Neutrophil (primary cell): Measurements from ENCODE around the gene TTLL9.

Experiments
- H3K27ac ChIP-seq: fragments of 200-600 bp; sonication (generic); 2 replicates; pipeline ENCODE4 v1.5.1; 2016; ENCODE audit warnings: mild to moderate bottlenecking, moderate library complexity
- H3K27me3 ChIP-seq: fragments of 200-600 bp; sonication (generic); 2 replicates; pipeline ENCODE4 v1.6.0; 2016; ENCODE audit warnings: mild to moderate bottlenecking
- H3K36me3 ChIP-seq: fragments of 200-600 bp; sonication (generic); 2 replicates; pipeline ENCODE4 v1.5.1; 2017
- H3K4me1 ChIP-seq, 2 experiments: fragments of 200-600 bp in 1 of 2; sonication (generic) in 1 of 2; 1 replicate in 1 of 2; 2 replicates in 1 of 2; pipeline versions ENCODE4 v1.5.1 to v1.6.1; 2013 to 2016; ENCODE audit warnings: low read depth in 1 of 2, low read length in 1 of 2, mild to moderate bottlenecking in 1 of 2, moderate library complexity in 1 of 2; ENCODE audit not compliant: control insufficient read depth in 1 of 2, insufficient read depth in 1 of 2
- H3K4me3 ChIP-seq, 2 experiments: fragments of 200-600 bp in 1 of 2; sonication (generic) in 1 of 2; 1 replicate in 1 of 2; 2 replicates in 1 of 2; pipeline ENCODE4 v1.5.1; 2013 to 2016; ENCODE audit warnings: low read depth in 1 of 2, low read length in 1 of 2, mild to moderate bottlenecking in 1 of 2, moderate library complexity in 1 of 2
- H3K9me3 ChIP-seq: fragments of 200-600 bp; sonication (generic); 2 replicates; pipeline ENCODE4 v1.5.1; 2016
- CTCF ChIP-seq: fragments of 200-600 bp; sonication (generic); IDR thresholded peaks from 2 replicates; pipeline ENCODE4 v1.5.1; 2016; ENCODE audit warnings: antibody characterized with exemption

TTLL9 gene

GRCh38 chr20:31977080-31977479, 106.6 kb downstream of the TTLL9 start:
- H3K4me3 ChIP-seq = no peak overlapping the region
- H3K27ac ChIP-seq = no peak overlapping the region
- H3K9me3 ChIP-seq = no peaks in the 10 kb centered on the region
- H3K36me3 ChIP-seq = no peaks in the 10 kb centered on the region
- TF ChIP-seq CTCF = no peak
- peaks cover 29% of the 10 kb centered on the region for H3K27me3 ChIP-seq
- no peaks in the 10 kb centered on the region for H3K4me1 ChIP-seq

GRCh38 chr20:31979713-31980426, 109.4 kb downstream of the TTLL9 start:
- Histone ChIP-seq H3K9me3 (no peaks in the 10 kb centered on the region), H3K36me3 (no peaks in the 10 kb centered on the region), H3K27me3 (peaks cover 15% of the 10 kb centered on the region), H3K4me3 (no peak overlapping the region), H3K4me1 (no peaks in the 10 kb centered on the region), H3K27ac (no peak overlapping the region)
- no peak for TF ChIP-seq CTCF

GRCh38 chr20:31981784-31982183, 111.3 kb downstream of the TTLL9 start:
- H3K27me3 ChIP-seq = peaks cover 14% of the 10 kb centered on the region
- no peak overlapping the region for H3K27ac ChIP-seq
- H3K4me3 ChIP-seq = no peak overlapping the region
- H3K36me3 ChIP-seq = no peaks in the 10 kb centered on the region
- TF ChIP-seq CTCF = no peak
- no peaks in the 10 kb centered on the region for H3K4me1 ChIP-seq
- H3K9me3 ChIP-seq = no peaks in the 10 kb centered on the region

DNA sequence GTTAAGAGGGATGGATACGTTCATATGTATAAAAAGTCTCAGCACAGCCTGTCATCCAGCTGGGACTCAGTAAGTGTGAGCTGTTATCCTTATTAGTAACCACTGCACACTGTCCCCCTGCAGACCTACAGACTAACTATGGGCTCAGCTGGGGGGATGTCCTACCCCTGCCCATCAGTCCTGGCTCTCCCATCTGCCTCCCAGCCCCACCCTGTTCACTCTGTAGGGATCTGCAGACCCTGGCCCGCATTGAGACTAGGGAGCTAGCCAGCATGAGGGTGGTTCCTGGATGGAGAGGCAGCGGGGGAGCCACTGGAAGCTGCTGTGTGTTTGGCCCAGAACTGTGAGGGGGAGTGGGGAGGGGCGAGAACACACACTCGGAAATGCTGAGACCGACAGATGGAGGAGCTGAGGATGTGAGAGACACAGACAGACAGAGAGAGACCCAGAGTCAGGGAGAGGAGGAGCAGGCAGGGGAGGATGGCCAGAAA, 114.6 kb downstream of the TTLL9 start:
- H3K27ac ChIP-seq = no peak overlapping the region
- H3K27me3 ChIP-seq = peaks cover 14% of the 10 kb centered on the region
- no peaks in the 10 kb centered on the region for H3K9me3 ChIP-seq
- TF ChIP-seq CTCF = no peak
- no peak overlapping the region for H3K4me3 ChIP-seq
- no peaks in the 10 kb centered on the region for H3K4me1 ChIP-seq
- no peaks in the 10 kb centered on the region for H3K36me3 ChIP-seq

DNA sequence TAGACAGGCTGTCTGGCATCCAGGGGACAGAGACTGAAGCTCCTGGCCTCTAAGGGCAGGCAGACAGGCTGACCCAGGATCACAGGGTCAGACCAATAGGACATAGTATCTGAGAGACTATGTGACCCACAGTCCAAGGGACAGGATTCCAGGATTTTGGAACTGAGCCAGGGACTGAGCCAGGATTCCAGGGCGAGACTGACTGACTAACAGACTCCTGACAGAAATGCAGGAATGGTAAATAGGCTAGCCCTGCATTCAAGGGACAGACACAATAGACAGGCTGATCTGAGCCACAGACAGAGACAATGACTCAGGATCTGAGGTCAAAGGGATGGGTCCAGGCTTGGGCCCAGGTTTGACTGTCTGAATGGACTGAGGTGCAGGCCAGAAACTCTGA, 117.3 kb downstream of the TTLL9 start:
- H3K36me3 ChIP-seq = no peaks in the 10 kb centered on the region
- H3K4me1 ChIP-seq = no peaks in the 10 kb centered on the region
- H3K4me3 ChIP-seq = no peak overlapping the region
- H3K27me3 ChIP-seq = peaks cover 20% of the 10 kb centered on the region
- no peaks in the 10 kb centered on the region for H3K9me3 ChIP-seq
- TF ChIP-seq CTCF = no peak
- H3K27ac ChIP-seq = no peak overlapping the region
